IPS DF 6.9 (cell line): ENCODE measurements around the gene MTMR10.

Source experiments
- DNase-seq: peaks from one replicate; pipeline ENCODE4 v3.0.0-alpha.2; 2013; ENCODE audit warnings: low read depth, low spot score
- H3K27ac ChIP-seq: one replicate; pipeline ENCODE4 v1.5.1; 2013; ENCODE audit warnings: low read length, control low read depth
- H3K27me3 ChIP-seq: 2 replicates; pipeline ENCODE4 v1.6.1; 2013; ENCODE audit warnings: mild to moderate bottlenecking, low read length; ENCODE audit not compliant: control insufficient read depth, insufficient read depth
- H3K36me3 ChIP-seq: 2 replicates; pipeline ENCODE4 v1.6.1; 2013; ENCODE audit warnings: low read length; ENCODE audit not compliant: control insufficient read depth, insufficient read depth
- H3K4me1 ChIP-seq: 2 replicates; pipeline ENCODE4 v1.6.1; 2013; ENCODE audit warnings: low read length; ENCODE audit not compliant: control insufficient read depth, insufficient read depth
- H3K4me3 ChIP-seq: 2 replicates; pipeline ENCODE4 v1.5.1; 2013; ENCODE audit warnings: mild to moderate bottlenecking, low read length
- H3K9me3 ChIP-seq: 2 replicates; pipeline ENCODE4 v1.6.1; 2013; ENCODE audit warnings: low read length, inconsistent platforms; ENCODE audit not compliant: control insufficient read depth, insufficient read depth
- WGBS: extraction: QIAGEN DNeasy Blood & Tissue Kit; methylation state at CpG from one replicate; pipeline ENCODE4 v1.1.7; 2013; ENCODE audit warnings: mixed read lengths, missing lambda C conversion rate; ENCODE audit not compliant: insufficient read length, insufficient coverage; 5-methylcytosine and 5-hydroxymethylcytosine counted together

Gene MTMR10

GRCh38 chr15:30904812-30905211, 86.6 kb downstream of the MTMR10 start:
- Histone ChIP-seq H3K27me3 (no peaks in the 10 kb centered on the region), H3K9me3 (no peaks in the 10 kb centered on the region), H3K4me1 (no peaks in the 10 kb centered on the region), H3K36me3 (peaks cover 5% of the 10 kb centered on the region; the same call in 1 of the 2 replicates), H3K4me3 (no peak overlapping the region), H3K27ac (no peak overlapping the region)
- no peak for DNase-seq
- whole genome bisulfite sequencing: no CpG with 5 or more reads among the region's 5 CpGs

- no peak within 1 kb of the TSS for H3K27ac ChIP-seq
- DNase-seq: peak; percentile 61
Measured at GRCh38 chr15:30903497-30904187, 87.8 kb downstream of the MTMR10 start, which contains the start of gene FAN1. Gene FAN1, plus strand, starts transcription at chr15:30903915. Its CDS starts 749 bp downstream, at chr15:30904664.

GRCh38 chr15:30901889-30902288, 89.5 kb downstream of the MTMR10 start:
- H3K4me3 ChIP-seq: no peak overlapping the region

More at GRCh38 chr15:30903497-30904187, 87.8 kb downstream of the MTMR10 start, which contains the start of gene FAN1:
- Histone ChIP-seq H3K27me3 (no peaks in the 10 kb centered on the region), H3K9me3 (no peaks in the 10 kb centered on the region), H3K4me3 (peak within 1 kb of the TSS; percentile 71), H3K36me3 (no peaks in the 10 kb centered on the region), H3K4me1 (no peaks in the 10 kb centered on the region)
- no CpG with 5 or more reads among the region's 65 CpGs for WGBS

DNA sequence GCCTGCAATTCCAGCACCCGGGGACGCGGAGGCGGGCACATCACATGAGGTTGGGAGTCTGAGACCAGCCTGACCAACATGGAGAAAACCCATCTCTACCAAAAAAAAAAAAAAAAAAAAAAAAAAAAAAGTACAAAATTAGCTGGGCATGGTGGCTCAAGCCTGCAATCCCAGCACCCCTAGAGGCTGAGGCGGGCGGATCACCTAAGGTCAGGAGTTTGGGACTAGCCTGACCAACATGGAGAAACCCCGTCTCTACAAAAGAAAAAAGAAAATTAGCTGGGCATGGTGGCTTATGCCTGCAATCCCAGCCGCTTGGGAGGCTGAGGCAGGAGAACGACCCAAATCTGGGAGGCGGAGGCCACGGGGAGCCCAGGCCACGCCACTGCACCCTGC, 95.2 kb downstream of the MTMR10 start:
- WGBS: no CpG with 5 or more reads among the region's 12 CpGs
- DNase-seq: no peak
- no peaks in the 10 kb centered on the region for H3K9me3 ChIP-seq

More at GRCh38 chr15:30901889-30902288, 89.5 kb downstream of the MTMR10 start:
- Histone ChIP-seq H3K4me1 (no peaks in the 10 kb centered on the region), H3K36me3 (no peaks in the 10 kb centered on the region), H3K27me3 (no peaks in the 10 kb centered on the region), H3K27ac (no peak overlapping the region), H3K9me3 (no peaks in the 10 kb centered on the region)
- no CpG with 5 or more reads among the region's 1 CpG for WGBS
- no peak for DNase-seq

GRCh38 chr15:30895461-30896210, 95.8 kb downstream of the MTMR10 start:
- no peaks in the 10 kb centered on the region for H3K9me3 ChIP-seq
- DNase-seq: no peak
- no peak overlapping the region for H3K27ac ChIP-seq
- H3K4me1 ChIP-seq: no peaks in the 10 kb centered on the region
- no peaks in the 10 kb centered on the region for H3K36me3 ChIP-seq
- no CpG with 5 or more reads among the region's 33 CpGs for WGBS
- no peak overlapping the region for H3K4me3 ChIP-seq
- no peaks in the 10 kb centered on the region for H3K27me3 ChIP-seq

More for the DNA sequence above, 95.2 kb downstream of the MTMR10 start:
- Histone ChIP-seq H3K4me3 (no peak overlapping the region), H3K27ac (no peak overlapping the region), H3K27me3 (no peaks in the 10 kb centered on the region), H3K36me3 (no peaks in the 10 kb centered on the region), H3K4me1 (no peaks in the 10 kb centered on the region)

DNA sequence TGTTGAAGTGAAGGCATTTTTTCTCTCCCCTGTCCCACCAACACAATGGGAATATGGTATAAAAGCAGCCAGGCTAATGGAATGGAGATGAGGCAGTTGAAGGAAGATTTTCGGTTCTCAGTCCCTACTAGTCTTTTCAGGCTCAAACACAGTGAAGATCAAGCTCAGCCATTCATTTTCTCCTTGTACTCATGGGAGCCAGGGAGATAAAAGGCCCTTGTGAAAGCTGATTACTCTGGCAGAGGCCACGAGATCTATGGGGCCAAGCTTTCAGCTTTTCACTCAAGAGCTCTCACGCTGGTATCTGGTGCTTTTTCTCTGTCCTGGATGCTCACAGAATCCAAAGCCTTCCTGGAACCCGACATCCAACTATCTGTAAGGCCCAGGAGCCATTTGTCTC, 102.2 kb downstream of the MTMR10 start:
- no peak overlapping the region for H3K27ac ChIP-seq
- no peaks in the 10 kb centered on the region for H3K36me3 ChIP-seq
- H3K9me3 ChIP-seq: no peaks in the 10 kb centered on the region
- no peak overlapping the region for H3K4me3 ChIP-seq
- no peak for DNase-seq
- no peaks in the 10 kb centered on the region for H3K4me1 ChIP-seq
- H3K27me3 ChIP-seq: no peaks in the 10 kb centered on the region
- WGBS: no CpG with 5 or more reads among the region's 4 CpGs
